HepG2 (cell line): Measurements from ENCODE around the gene GABARAPL2. TPM values are rescaled to one million over a fixed set of nuclear protein-coding genes. Genes with fewer than 3 reads are reported as not detected.

Experiments
- ATAC-seq: fragments of 200-7000 bp; cut with Tn5 transposase; 3 replicates; pipeline ENCODE4 v1.9.1; 2020; ENCODE audit warnings: mild to moderate bottlenecking, moderate library complexity
- BruUV-seq: library from RNA; stranded (reverse); fragments of 400-500 nt; replicated peaks from 2 replicates; lab custom pipeline; 2021; lab: Mats Ljungman, UMichigan
- CTCF ChIA-PET: fragments of 300-600 bp; formaldehyde crosslinking; extraction: SDS; loops from one replicate; lab custom pipeline; 2021; ENCODE audit warnings: low total read pairs, inconsistent platforms, low intra/inter-chr PET ratio; lab: Yijun Ruan, JAX
- POLR2A ChIA-PET: fragments of 350-600 bp; sonication (Branson Sonifier 250); formaldehyde crosslinking; loops from one replicate; lab custom pipeline; 2020; ENCODE audit warnings: antibody characterized with exemption, inconsistent platforms; lab: Yijun Ruan, JAX
- DNase-seq: peaks from one replicate; pipeline ENCODE4 v3.0.0-alpha.2; 2015; ENCODE audit warnings: low spot score
- FAIRE-seq: peaks from 3 replicates; lab custom pipeline; 2011; peaks lifted over from hg19 to GRCh38; lab: Jason Lieb, UNC
- H2AFZ ChIP-seq: one replicate; pipeline ENCODE4 v1.6.1; 2011; ENCODE audit warnings: low read length, inconsistent platforms
- H3K27ac ChIP-seq: fragments of 300-600 bp; 3 replicates; pipeline ENCODE4 v1.8.0; 2011; ENCODE audit warnings: mixed run types, mild to moderate bottlenecking, mixed read lengths, low read length, inconsistent platforms; ENCODE audit not compliant: insufficient read depth; ENCODE audit errors: extremely low read length
- H3K27me3 ChIP-seq, 2 experiments: fragments of 200-600 bp in 1 of 2; 2 replicates in 1 of 2; 3 replicates in 1 of 2; pipeline versions ENCODE4 v1.6.0 to v1.8.0; 2011; ENCODE audit warnings: low read length in 2 of 2, mild to moderate bottlenecking in 2 of 2, moderate library complexity in 2 of 2, inconsistent platforms in 1 of 2; ENCODE audit not compliant: insufficient read depth in 2 of 2, control insufficient read depth in 1 of 2
- H3K36me3 ChIP-seq, 2 experiments: fragments of 200-600 bp in 1 of 2; replicated peaks in 1 of 2; 2 replicates in 1 of 2; 3 replicates in 1 of 2; pipeline versions ENCODE4 v1.5.1 to v1.8.0; 2011; ENCODE audit warnings: low read length in 2 of 2, inconsistent platforms in 1 of 2; ENCODE audit not compliant: insufficient read depth in 2 of 2, control insufficient read depth in 1 of 2
- H3K4me1 ChIP-seq: 2 replicates; pipeline ENCODE4 v1.5.1; 2012; ENCODE audit warnings: low read length, inconsistent platforms; ENCODE audit not compliant: insufficient read depth
- H3K4me2 ChIP-seq: 2 replicates; pipeline ENCODE4 v1.6.0; 2011; ENCODE audit warnings: low read depth, low read length, inconsistent platforms
- H3K4me3 ChIP-seq, 3 experiments: fragments of 200-600 bp in 1 of 3; sonication (generic), shearing (Covaris generic) in 1 of 3; replicated peaks in 1 of 3; 2 replicates each; pipeline ENCODE4 v1.5.1; 2011 to 2016; ENCODE audit warnings: low read length in 3 of 3, inconsistent platforms in 2 of 3, low read depth in 2 of 3, mild to moderate bottlenecking in 2 of 3, control low read depth in 1 of 3, mixed read lengths in 1 of 3; ENCODE audit not compliant: insufficient read depth in 1 of 3
- H3K79me2 ChIP-seq: one replicate; pipeline ENCODE4 v1.6.1; 2011; ENCODE audit warnings: low read length, inconsistent platforms; ENCODE audit not compliant: insufficient read depth
- H3K9ac ChIP-seq: 2 replicates; pipeline ENCODE4 v1.6.0; 2011; ENCODE audit warnings: mild to moderate bottlenecking, low read depth, low read length, inconsistent platforms; ENCODE audit not compliant: insufficient read depth
- H3K9me3 ChIP-seq: 2 replicates; pipeline ENCODE4 v1.5.1; 2012; ENCODE audit warnings: mild to moderate bottlenecking, low read length
- H4K20me1 ChIP-seq: 2 replicates; pipeline ENCODE4 v1.6.0; 2011; ENCODE audit warnings: inconsistent platforms, mild to moderate bottlenecking, low read length, moderate library complexity; ENCODE audit not compliant: insufficient read depth
- EEA1 ChIP-seq: sonication (generic); formaldehyde crosslinking; IDR thresholded peaks from 2 replicates; pipeline ENCODE4 v1.5.1; 2020; ENCODE audit warnings: mild to moderate bottlenecking, missing genetic modification reagents, borderline replicate concordance
- HCFC1 ChIP-seq: fragments of 150-350 bp; IDR thresholded peaks from 2 replicates; pipeline ENCODE4 v1.6.1; 2014; ENCODE audit warnings: low read depth, low read length
- KDM5B ChIP-seq: sonication (generic); formaldehyde crosslinking; IDR thresholded peaks from 2 replicates; pipeline ENCODE4 v1.4.0; 2020; ENCODE audit warnings: missing genetic modification reagents, mild to moderate bottlenecking, borderline replicate concordance
- MEF2D ChIP-seq: sonication (generic); formaldehyde crosslinking; IDR thresholded peaks from 2 replicates; pipeline ENCODE4 v1.5.1; 2020; ENCODE audit warnings: mild to moderate bottlenecking, missing genetic modification reagents
- MYC ChIP-seq: sonication (generic); formaldehyde crosslinking; IDR thresholded peaks from 2 replicates; pipeline ENCODE4 v1.9.0; 2021; ENCODE audit warnings: missing genetic modification reagents, borderline replicate concordance
- RBAK ChIP-seq: sonication (generic); formaldehyde crosslinking; IDR thresholded peaks from 2 replicates; pipeline ENCODE4 v1.5.1; 2020; ENCODE audit warnings: mild to moderate bottlenecking, missing genetic modification reagents
- SOX13 ChIP-seq, 3 experiments: fragments of 450-650 bp in 1 of 3; sonication (generic) in 1 of 3; formaldehyde crosslinking in 1 of 3; IDR thresholded peaks in 2 of 3; conservative IDR thresholded peaks in 1 of 3; 2 replicates each; pipeline versions ENCODE4 v1.5.0 to v1.6.1; 2016 to 2020; ENCODE audit warnings: antibody characterized with exemption in 1 of 3, mild to moderate bottlenecking in 1 of 3, missing compliant biosample characterization in 1 of 3, missing genetic modification reagents in 1 of 3, moderate library complexity in 1 of 3
- ZKSCAN1 ChIP-seq: fragments of 150-350 bp; IDR thresholded peaks from 2 replicates; pipeline ENCODE4 v1.6.1; 2014; ENCODE audit warnings: low read length
- ZNF24 ChIP-seq: fragments of 450-650 bp; IDR thresholded peaks from 2 replicates; pipeline ENCODE4 v1.6.1; 2017; ENCODE audit warnings: antibody characterized with exemption, mild to moderate bottlenecking
- ZNF337 ChIP-seq: sonication (generic); formaldehyde crosslinking; IDR thresholded peaks from 2 replicates; pipeline ENCODE4 v1.5.1; 2020; ENCODE audit warnings: missing genetic modification reagents, low read depth, mild to moderate bottlenecking, borderline replicate concordance
- ZNF430 ChIP-seq: sonication (generic); formaldehyde crosslinking; IDR thresholded peaks from 2 replicates; pipeline ENCODE4 v1.9.0; 2021; ENCODE audit warnings: mild to moderate bottlenecking, missing genetic modification reagents
- ZNF749 ChIP-seq: sonication (generic); formaldehyde crosslinking; IDR thresholded peaks from 2 replicates; pipeline ENCODE4 v1.8.0; 2022; ENCODE audit warnings: mild to moderate bottlenecking, missing genetic modification reagents, moderate library complexity, borderline replicate concordance
- WGBS: methylation state at CpG from one replicate; pipeline ENCODE4 v1.1.6; 2017; ENCODE audit warnings: low lambda C conversion rate; 5-methylcytosine and 5-hydroxymethylcytosine counted together
- in situ Hi-C: cut with HindIII; loops from 2 replicates; pipeline ENCODE4 v1.10.0; 2017; ENCODE audit warnings: low pct_unique_long_range_greater_than_20kb; ENCODE audit not compliant: extremely low pct_ligation_motif_present
- intact Hi-C: fragments of 100-400 bp; cut with micrococcal nuclease; formaldehyde crosslinking; loops from one replicate; pipeline ENCODE4 v1.10.0; 2022; ENCODE audit not compliant: unreplicated experiment
- polyA plus RNA-seq, 8 experiments: library from polyadenylated mRNA; depleted of rRNA in 3 of 8; stranded (reverse) in 7 of 8; unstranded in 1 of 8; fragments of >200 nt; fragmentation: Illumina TruSeq in 4 of 8; extraction: Trizol in 4 of 8; gene quantifications; 2 replicates each; pipeline versions ENCODE4 v1.2.1 to v1.2.3, GENCODE V29; 2011 to 2016; ENCODE audit warnings: low read depth in 4 of 8, missing spikeins in 1 of 8, mixed read lengths in 1 of 8; ENCODE audit not compliant: insufficient read depth in 1 of 8
- total RNA-seq, 5 experiments: library from RNA; depleted of rRNA; stranded (reverse); fragments of >200 nt; fragmentation: Illumina TruSeq; extraction: Trizol; gene quantifications; 2 replicates each; pipeline ENCODE4 v1.2.3, GENCODE V29; 2016; ENCODE audit warnings: low read depth in 1 of 5
- TF ChIP-seq, protein P1 (sequence below): sonication (generic); formaldehyde crosslinking; IDR thresholded peaks from 2 replicates; pipeline ENCODE4 v1.4.0; 2020; ENCODE audit warnings: missing genetic modification reagents
- TF ChIP-seq, protein P2 (sequence below): sonication (generic); formaldehyde crosslinking; IDR thresholded peaks from 2 replicates; pipeline ENCODE4 v1.5.0; 2020; ENCODE audit warnings: missing genetic modification reagents, mild to moderate bottlenecking, borderline replicate concordance

Gene GABARAPL2
- total and polyA plus RNA-seq, 2 of the 13 experiments (the other 11 are each of a cell fraction or from before 2014, with no cell fraction given), result 76.4 to 83.0 TPM

DNA sequence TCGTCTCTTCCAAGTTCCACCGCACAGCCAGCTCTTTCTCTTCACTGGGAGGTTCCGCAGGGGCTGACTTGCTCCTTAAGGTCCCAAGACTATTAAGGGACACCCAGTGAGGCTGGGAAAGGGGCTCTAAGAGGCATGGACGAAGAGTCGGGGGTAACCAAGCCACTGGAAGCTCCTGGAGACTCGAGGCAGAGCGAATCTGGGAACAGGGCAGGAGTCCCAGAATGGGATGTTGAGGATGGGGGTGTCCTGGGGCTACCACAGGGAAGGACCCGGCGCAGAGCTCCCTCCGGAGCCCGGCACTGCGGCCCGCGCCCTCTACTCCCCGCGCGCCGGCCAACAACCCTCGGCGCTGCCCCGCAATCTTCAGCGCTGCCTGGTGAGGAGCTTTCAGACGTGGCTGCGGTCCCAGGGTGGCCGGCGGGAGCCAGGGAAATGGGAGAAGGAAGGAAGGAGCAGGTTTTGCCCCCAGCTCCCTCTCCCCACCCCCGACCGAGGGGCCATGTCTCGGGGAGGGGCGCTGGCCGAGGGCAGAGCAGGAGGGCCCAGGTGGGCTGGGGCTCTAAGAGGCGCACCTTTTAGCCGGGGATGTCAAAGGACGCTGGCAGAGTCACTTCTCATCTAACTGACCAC is 30.9 kb upstream of the GABARAPL2 start:
- no peak for ATAC-seq
- H3K4me3 ChIP-seq, result no peak overlapping the region
- H3K36me3 ChIP-seq, result no peaks in the 10 kb centered on the region
- POLR2A ChIA-PET, result interaction anchor here (1.2 to 1.6 kb wide), 2 partner anchors 18 to 30 kb away, joined by 3 read pairs; no protein-coding TSS in a partner anchor
- no TSS peak for BruUV-seq
- DNase-seq, result no peak
- no peak overlapping the region for H2AFZ ChIP-seq
- no peak overlapping the region for H3K4me2 ChIP-seq
- WGBS, result 74% methylated on average over 31 of the region's 34 CpGs
- CTCF ChIA-PET, result no interaction called here
- H4K20me1 ChIP-seq, result no peaks in the 10 kb centered on the region
- peaks cover 0 to 1% of the 10 kb centered on the region in 2 experiments; a peak in 1 of 5 replicates for H3K27me3 ChIP-seq
- FAIRE-seq, result no peak
- H3K9me3 ChIP-seq, result no peaks in the 10 kb centered on the region
- TF ChIP-seq KDM5B (CRISPR knock-in tag) (no peak), ZKSCAN1 (no peak), MYC (CRISPR knock-in tag) (no peak)
- H3K4me1 ChIP-seq, result no peaks in the 10 kb centered on the region
- H3K79me2 ChIP-seq, result no peaks in the 10 kb centered on the region
- no peak overlapping the region for H3K27ac ChIP-seq
- intact Hi-C loops (no loop called here), in situ Hi-C loops (no loop called here)
- H3K9ac ChIP-seq, result no peak overlapping the region

DNA sequence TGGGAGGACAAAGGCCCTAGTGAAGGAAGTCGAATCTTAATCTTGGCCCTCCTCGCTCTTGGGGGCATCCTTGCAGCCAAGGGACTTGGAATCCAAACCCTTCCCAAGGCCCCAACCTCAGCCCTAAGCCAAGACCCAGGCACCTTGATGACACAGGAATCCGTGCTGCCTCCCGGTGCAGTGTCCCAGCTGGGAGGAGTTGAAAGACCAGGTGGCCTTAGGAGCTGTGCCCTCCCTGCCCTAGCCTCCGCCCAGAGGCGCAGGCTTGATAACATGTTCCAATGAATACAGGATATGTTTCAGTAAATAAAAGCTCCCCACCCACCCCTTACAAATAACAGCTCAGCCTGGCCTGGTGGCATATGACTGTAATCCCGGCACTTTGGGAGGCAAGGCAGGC is 30.3 kb upstream of the GABARAPL2 start, which contains the start of gene CHST5:
Gene CHST5 (minus strand): TSS at position 208 of the 400 bp plus-strand sequence. CDS start 5,724 bp downstream, outside the sequence.
- Histone ChIP-seq H3K27me3 (peaks cover 0 to 1% of the 10 kb centered on the region in 2 experiments; a peak in 1 of 5 replicates), H3K9ac (no peak within 1 kb of the TSS), H3K4me3 (no peak within 1 kb of the TSS), H3K4me2 (no peak within 1 kb of the TSS), H3K9me3 (no peaks in the 10 kb centered on the region), H3K27ac (no peak within 1 kb of the TSS), H3K4me1 (no peaks in the 10 kb centered on the region), H3K79me2 (no peaks in the 10 kb centered on the region), H4K20me1 (no peaks in the 10 kb centered on the region), H3K36me3 (no peaks in the 10 kb centered on the region), H2AFZ (no peak within 1 kb of the TSS)
- BruUV-seq, result no TSS peak
- ChIA-PET POLR2A (interaction anchor here (1.2 to 1.6 kb wide), 2 partner anchors 19 to 30 kb away, joined by 3 read pairs; no protein-coding TSS in a partner anchor), CTCF (no interaction called here)
- DNase-seq, result no peak
- in situ Hi-C loops (no loop called here), intact Hi-C loops (no loop called here)
- WGBS, result 68% methylated on average over 7 of the region's 7 CpGs
- ATAC-seq, result no peak
- FAIRE-seq, result no peak
- TF ChIP-seq ZNF24 (no peak), MEF2D (CRISPR knock-in tag) (no peak), HCFC1 (no peak), EEA1 (CRISPR knock-in tag) (no peak), ZNF337 (CRISPR knock-in tag) (no peak), ZNF749 (CRISPR knock-in tag) (no peak), SOX13 (IDR thresholded peaks at IDR 0.05) (no peak), SOX13 (CRISPR knock-in tag; conservative IDR thresholded peaks at IDR 0.05 in 1 of 2, IDR thresholded peaks at IDR 0.05 in 1 of 2) (no peak), RBAK (CRISPR knock-in tag) (no peak), ZNF430 (no peak)
- TF ChIP-seq, protein P1, sequence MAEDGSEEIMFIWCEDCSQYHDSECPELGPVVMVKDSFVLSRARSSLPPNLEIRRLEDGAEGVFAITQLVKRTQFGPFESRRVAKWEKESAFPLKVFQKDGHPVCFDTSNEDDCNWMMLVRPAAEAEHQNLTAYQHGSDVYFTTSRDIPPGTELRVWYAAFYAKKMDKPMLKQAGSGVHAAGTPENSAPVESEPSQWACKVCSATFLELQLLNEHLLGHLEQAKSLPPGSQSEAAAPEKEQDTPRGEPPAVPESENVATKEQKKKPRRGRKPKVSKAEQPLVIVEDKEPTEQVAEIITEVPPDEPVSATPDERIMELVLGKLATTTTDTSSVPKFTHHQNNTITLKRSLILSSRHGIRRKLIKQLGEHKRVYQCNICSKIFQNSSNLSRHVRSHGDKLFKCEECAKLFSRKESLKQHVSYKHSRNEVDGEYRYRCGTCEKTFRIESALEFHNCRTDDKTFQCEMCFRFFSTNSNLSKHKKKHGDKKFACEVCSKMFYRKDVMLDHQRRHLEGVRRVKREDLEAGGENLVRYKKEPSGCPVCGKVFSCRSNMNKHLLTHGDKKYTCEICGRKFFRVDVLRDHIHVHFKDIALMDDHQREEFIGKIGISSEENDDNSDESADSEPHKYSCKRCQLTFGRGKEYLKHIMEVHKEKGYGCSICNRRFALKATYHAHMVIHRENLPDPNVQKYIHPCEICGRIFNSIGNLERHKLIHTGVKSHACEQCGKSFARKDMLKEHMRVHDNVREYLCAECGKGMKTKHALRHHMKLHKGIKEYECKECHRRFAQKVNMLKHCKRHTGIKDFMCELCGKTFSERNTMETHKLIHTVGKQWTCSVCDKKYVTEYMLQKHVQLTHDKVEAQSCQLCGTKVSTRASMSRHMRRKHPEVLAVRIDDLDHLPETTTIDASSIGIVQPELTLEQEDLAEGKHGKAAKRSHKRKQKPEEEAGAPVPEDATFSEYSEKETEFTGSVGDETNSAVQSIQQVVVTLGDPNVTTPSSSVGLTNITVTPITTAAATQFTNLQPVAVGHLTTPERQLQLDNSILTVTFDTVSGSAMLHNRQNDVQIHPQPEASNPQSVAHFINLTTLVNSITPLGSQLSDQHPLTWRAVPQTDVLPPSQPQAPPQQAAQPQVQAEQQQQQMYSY (CRISPR knock-in tag), result no peak
- TF ChIP-seq, protein P2, sequence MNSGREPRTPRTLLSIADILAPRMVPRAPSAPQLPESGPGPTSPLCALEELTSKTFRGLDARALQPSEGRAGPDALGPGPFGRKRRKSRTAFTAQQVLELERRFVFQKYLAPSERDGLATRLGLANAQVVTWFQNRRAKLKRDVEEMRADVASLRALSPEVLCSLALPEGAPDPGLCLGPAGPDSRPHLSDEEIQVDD (CRISPR knock-in tag), result no peak
